HG03521 (cell line): Measurements from ENCODE around the gene SNAPIN.
A peak's percentile ranks its signal among the peaks of the same experiment; 100 is the strongest.

ENCODE experiments used
- ATAC-seq: cut with Tn5 transposase; IDR thresholded peaks from one replicate; pipeline ENCODE4 v1.9.1; 2021; ENCODE audit warnings: mild to moderate bottlenecking, moderate library complexity; ENCODE audit not compliant: unreplicated experiment

SNAPIN gene, protein sequence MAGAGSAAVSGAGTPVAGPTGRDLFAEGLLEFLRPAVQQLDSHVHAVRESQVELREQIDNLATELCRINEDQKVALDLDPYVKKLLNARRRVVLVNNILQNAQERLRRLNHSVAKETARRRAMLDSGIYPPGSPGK

DNA sequence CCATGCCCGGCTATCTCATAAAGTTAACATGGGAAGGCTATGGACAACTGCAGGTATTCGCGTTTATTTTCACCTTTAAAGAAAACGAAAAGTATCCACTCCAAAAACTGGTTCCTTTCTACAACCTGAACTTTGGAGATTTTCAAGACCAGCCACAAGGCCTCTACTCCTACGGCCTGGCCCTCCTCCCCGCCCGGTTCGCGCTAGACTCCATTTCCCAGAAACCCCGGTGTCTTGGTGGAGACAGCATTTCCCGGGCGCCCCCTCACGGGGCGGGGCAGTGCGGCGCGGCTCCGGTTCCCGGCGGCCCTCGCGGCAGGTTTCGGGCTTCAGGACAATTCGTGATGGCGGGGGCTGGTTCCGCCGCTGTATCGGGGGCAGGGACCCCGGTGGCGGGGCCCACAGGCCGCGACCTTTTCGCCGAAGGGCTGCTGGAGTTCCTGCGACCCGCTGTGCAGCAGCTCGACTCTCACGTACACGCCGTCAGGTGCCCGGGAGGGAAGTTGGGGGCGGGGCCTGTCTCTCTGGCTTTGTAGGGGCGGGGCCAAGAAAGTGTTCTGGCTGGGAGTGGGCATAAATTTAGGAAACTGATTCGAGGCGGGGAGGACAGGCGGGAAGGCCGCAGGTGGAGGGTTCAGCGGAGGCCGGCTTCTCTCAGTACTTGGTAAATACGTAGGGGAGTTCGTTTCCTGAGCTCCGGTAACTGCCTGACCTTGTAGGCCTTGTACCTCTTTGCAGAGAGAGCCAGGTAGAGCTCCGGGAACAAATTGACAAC, at the start of gene SNAPIN:
SNAPIN (plus strand) TSS at position 304 of the 775 bp plus-strand sequence; CDS start at position 345, 41 bp downstream.
- peak; percentile 92 for ATAC-seq

DNA sequence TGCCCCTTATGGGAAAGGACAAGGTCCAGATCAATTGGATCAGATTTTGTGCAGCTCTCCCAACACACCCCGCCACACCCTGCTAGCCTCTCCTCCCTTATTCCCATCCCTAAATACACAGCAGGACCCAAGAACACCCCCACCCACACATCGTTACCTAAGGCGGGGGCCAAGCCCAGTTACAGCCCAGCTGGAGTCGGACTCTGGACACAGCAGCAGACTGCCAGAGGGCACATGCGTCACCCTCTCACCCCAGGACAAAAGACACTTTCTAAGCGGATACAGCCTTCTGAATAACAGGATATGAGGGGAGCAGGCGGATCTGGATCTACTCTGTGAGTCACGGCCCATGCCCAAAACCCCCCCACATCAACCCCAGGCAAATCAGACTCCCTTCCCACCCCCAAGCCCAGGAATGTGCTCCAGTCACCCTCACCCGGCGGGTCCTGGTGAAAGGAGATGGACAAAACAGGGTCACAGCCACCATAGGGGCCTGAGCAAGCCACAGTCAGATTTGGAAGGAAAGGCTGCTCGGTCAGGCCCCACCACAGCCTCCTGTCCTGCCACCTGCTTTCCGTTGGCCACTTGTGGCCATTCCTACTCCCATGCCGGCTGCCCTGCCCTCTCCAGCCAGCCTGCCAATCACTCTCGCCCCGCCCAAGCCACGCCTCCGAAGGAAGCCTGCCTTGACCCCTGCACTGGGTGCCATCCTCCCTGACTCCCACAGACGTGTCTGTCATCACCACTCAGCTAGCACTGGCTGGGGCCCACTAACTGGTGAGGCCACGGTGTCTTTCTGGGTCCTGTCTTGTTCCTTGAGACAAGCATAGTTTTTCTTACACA, 49.5 kb upstream of the SNAPIN start:
- ATAC-seq = no peak

DNA sequence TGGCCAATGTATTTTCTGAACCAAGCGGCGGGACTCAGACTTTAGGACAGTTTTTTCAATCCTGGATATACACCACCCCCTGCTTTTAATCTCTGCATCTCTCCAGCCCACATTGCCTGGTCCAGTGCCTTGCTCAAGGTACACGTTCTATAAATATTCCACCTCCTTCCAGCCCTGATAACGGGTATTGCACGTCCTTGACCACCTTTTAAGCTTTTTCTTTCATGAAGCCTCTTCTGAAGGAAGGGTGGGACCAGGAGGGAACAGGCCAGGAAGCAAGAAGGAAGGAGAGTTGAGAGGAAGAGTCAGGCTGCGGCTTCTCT, 49.0 kb upstream of the SNAPIN start:
- ATAC-seq = no peak

DNA sequence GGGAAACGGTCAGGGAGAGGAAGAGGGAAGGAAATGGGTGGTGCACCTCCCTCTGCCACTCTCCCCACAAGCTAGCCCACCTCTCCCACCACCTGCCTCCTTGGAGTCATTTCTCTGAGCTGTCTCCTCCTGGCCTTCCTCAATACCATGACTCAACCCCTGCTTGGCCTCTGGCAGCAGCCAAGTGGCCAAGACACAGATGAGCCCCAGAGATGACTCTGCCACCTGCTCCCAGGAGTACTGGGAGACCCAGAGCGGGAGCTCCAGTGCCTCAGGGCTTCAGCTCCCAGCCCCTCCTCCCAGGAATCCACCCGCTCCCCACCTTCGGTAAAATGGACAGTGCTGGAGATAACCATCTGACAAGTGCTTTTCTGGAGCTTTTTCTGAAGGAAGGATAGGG, 48.2 kb upstream of the SNAPIN start:
- no peak for ATAC-seq

DNA sequence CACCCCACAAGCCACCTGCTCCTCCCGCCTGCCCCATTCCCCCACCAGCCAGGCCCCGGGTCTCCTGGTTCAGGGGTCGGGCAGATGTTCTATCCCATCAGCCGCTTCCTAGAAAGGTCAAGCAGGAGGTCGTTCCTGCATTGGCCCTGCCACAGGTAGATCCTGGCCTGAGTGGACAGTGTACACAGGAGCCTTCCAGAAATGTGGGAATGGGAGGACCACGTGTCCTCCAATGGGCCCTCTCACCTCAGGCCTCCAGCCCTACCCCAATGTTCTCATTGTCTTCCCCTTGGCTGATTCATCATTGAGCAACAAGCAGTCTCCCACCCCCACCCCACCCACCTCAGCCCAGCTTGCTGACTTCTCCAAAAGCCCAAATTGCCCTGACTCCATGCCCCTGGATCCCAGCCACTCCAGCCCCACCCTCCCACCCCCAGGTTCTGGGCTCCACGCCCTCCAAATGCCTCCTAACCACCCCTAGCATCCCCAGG, 47.6 kb upstream of the SNAPIN start:
- no peak for ATAC-seq

DNA sequence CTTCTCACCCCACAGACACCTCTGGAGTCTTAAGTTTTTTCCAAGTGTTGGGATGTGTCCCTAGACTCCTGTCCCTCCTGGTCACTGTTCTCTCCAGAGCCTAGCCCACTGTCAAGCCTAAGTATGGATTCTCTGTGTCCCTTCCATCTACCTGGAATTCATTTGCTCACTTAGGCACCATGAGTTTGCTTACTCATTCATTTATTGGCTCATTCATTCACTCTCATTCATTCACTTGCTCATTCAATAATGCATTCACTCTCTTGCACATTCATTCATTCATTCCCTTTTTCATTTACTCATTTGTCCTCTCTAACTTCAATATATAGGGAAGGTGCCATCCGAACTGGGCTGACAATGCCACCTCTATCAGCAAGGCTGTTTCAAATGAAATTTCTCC, 47.1 kb upstream of the SNAPIN start:
- ATAC-seq = no peak

DNA sequence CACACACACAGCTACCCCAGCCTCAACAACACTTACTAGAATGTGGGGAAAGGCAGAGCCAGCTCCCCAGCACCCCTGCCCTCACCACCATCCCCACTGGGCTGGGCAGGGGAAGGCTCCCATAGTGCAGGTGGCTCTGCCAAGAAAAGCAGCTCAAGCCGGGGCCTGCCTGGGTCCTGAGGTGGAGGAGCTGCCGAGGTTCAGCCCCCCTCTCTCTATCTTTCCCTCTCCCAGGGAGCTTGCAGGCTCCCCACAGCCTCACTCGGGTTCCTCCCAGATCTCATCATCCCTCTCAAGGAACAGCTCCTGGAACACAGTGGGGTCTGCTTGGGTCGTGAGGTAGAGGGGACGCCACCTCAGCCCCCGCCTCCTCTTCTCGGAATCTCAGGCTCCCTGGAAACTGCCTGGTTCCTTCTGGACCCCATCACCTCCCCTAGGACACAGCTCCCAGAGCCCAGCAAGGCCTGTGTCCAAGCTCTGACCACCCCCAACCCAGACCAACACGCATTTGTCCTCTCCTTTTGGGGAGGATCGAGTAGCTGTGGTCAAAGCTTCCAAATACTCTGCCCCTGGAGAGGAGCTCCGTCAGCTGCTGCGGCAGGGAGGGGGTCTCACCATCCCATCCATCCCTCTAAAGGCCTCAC, 46.3 kb upstream of the SNAPIN start:
- no peak for ATAC-seq

DNA sequence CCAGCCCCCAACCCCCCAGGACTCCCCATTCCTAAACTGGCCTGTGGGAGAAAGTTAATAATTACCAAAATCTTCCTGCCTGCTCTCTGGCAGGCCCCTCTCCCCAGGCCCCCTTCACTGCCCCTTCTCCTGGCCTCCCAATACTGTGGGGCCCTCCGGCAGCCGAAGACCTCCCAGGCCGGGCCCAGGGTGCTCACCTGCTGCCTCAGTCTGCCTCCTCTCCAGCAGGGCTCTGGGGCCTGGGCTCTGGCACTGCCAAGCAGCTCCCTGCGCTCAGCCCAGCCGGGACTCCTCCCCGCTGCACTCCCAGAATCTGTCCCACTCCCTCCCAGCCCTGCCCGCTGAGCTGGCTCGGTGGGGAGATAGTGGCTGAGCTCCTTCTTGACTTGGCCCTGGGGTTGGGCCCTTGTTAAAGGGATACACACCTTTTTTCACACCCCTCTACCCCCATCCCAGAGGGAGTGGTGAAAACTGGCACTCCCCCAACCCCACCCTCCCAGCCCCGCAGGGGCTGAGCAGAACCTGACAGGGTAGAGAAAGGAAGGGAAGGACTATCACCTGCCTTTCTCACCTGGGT, 45.7 kb upstream of the SNAPIN start, which contains the start of gene S100A16:
S100A16 (minus strand) TSS at position 383 of the 577 bp plus-strand sequence. CDS start 4,986 bp downstream, outside the sequence.
- ATAC-seq = no peak

DNA sequence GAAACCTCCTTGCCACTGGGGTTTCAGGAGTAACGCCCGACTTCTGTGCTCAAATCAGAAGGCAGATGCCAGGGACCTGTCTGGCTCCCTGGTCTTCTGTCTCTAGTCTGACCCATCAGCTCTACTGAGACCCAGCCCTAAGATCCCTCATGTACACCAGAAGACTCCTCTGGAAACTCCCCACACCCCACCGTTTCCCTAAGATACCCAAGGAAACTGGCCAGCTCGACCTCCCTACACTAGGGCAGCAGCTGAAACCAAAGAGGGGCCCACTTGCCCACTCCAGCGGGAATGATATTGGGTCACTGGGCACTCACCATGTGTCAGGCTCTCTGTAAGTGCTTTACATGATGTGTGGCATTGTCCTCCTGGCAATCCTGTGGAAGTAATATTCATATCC, 45.1 kb upstream of the SNAPIN start:
- no peak for ATAC-seq

DNA sequence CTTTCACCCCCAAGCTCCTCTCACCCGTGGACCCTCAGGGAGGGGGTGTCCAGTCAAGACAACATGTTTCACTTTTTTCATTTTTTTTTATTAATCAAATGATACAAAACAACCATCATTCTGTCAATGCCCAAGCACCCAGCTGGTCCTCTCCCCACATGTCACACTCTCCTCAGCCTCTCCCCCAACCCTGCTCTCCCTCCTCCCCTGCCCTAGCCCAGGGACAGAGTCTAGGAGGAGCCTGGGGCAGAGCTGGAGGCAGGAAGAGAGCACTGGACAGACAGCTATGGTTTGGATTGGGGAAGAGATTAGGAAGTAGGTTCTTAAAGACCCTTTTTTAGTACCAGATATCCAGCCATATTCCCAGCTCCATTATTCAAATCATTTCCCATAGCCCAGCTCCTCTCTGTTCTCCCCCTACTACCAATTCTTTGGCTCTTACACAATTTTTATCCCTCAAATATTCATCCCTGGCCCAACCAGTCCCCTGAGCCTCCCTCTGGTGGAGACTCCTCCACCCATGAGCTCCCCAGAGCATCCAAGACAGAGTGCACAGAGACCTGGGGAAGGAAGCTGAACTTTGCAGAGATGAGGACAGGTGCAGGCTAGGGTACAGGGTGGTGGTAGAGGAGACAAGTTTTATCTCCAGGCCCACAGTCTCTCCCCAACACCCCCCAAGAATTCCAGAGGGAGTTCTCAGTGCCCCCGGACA, 44.2 kb upstream of the SNAPIN start:
- no peak for ATAC-seq

DNA sequence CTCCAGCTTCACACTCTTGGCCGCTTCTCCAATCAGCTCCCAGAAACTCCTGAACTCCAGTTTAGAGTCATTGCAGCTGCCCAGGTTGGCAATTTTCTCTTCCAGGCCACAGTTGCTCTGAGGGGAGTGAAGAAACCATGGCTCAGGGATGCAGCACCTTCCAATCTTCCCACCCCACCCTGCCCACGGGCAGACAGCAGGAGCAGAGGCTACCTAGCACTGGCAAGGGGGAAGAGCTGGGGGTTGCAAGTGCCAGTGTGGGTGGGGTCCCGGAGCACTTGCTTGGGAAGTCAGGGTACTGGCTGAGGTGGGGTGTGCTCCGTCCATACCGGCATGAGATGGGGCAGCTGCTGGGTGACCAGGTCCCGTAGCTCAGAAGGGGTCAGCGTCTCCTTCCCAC, 43.6 kb upstream of the SNAPIN start:
- no peak for ATAC-seq

DNA sequence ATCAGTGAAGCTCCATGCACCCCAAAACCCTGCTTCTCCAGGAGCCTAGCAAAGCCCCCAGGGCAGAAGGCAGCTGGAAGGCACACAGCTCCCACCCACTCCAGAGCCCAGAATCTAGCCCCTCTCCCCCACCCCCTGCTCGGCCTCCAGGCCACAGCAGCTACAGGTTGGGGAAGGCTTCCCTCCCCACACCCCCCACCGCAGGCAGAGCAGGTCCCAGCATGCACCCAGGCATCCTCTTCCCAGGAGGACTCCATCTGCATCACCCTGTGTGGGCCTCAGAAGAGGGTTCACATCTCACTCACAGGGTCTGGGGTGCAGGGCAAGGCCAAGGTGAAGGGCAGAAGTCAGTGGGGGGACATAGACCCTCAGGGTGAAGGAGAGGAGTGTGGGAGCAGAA, 43.1 kb upstream of the SNAPIN start:
- no peak for ATAC-seq

DNA sequence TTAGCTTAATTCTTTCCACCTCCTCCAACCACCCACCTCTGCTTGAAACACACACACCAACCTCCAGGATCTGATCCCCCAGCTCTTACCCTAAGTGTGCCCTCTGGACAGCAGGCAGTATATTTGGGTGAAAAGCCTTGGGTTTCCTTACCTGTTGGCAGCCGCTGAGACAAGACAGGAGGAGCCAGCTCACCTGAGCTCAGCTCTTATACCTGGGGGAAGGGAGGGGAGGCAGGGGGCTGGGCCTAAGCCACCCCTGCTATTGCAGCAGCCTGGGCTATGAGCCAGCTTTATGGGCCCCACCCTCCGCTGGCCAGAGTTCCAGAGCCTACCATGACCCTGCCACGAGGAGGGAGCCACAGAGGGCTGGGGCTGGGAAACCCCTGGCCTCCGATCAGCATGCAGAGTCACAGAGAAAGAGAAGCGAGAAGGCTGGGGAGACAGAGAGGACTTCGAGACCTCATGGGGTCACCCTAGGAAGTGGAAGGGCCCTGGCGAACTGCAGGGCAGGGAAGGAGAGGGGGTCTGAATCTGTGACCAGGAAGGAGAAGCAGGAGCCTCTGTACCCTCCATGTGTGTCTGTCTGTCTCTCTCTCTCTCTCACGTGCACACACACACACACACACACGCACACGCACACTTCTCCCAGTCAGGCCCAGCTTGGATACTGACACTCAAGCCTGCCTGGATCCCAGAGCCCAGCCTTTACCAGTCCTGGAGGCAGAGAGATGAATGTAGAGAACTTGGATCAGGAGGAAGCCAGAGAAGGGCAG, 42.2 kb upstream of the SNAPIN start, which contains the start of gene S100A14:
S100A14 (minus strand) TSS at position 182 of the 773 bp plus-strand sequence. CDS start 467 bp downstream, outside the sequence.
- no peak for ATAC-seq

DNA sequence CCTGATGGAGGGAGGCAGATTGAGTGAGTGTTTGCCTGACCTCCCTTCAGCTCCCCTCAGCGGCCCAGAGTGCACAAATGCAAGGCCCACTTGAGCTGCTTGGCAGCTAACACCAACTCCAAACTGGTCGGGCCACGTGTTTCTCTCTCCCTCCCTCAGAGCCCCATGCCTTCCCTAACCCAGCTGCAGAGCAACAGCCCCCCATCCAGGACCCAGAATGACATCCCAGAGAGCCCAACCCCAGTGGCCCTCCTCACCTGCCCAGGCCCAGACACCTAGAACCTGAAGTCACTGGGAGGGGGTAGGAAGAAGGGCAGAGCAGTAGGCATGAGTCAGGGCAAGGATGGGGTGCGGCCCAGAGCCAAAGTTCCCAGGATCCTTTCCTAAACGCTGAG, 41.6 kb upstream of the SNAPIN start:
- no peak for ATAC-seq

DNA sequence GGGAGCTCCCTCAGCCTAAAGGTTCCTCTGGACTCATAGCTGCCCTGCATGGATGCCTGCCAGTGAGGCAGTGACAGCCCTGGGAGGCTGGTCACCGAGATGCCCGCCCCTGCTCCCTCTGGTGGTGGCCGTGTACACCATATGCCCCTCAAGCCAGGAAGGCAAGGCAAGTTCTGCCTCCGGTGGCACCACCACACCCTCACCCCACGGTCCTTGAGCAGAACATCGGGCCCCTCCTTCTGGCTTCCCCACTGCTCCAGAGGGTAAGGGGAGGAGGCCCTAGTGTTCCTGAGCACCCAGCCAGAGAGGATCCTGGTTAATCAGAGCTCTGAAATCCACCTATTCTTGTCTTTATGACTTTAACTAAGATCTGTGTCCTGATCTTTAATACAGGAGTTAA, 40.8 kb upstream of the SNAPIN start:
- ATAC-seq = peak; percentile 53

DNA sequence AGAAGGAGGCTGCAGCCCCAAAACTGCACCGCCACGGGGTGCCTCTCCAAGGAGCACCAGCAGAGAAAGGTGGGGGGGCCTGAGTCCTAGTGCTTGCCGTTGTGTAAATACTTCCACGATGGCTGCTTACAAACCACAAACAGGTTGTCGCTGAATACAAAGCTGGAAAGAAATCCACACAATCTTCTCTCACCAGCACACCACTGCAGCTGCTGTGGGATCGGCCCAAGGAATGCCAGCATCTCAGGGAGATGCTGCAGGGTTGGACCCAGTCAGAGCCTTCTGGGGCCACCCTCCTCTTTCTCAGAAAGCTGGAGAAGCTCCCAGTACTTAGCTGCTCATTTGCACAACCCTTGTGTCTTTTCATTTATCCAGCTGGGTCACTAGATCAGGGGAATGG, 39.3 kb upstream of the SNAPIN start:
- no peak for ATAC-seq

DNA sequence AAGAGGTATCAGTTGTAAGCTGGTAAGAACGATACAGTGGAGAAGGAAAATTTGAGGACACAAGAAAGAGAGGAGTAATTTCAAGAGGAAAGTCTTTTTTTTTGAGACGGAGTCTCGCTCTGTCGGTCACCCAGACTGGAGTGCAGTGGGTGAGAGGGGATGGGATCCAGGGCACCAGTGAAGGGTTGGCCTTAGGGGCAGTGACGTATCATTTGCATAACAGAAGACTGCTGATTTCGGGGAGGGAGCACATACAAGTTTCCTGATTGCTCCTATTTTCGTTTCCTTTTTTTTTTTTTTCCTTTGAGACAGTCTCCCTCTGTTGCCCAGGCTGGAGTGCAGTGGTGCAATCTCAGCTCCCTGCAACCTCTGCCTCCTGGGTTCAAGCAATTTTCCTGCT, 35.4 kb upstream of the SNAPIN start:
- ATAC-seq = no peak

DNA sequence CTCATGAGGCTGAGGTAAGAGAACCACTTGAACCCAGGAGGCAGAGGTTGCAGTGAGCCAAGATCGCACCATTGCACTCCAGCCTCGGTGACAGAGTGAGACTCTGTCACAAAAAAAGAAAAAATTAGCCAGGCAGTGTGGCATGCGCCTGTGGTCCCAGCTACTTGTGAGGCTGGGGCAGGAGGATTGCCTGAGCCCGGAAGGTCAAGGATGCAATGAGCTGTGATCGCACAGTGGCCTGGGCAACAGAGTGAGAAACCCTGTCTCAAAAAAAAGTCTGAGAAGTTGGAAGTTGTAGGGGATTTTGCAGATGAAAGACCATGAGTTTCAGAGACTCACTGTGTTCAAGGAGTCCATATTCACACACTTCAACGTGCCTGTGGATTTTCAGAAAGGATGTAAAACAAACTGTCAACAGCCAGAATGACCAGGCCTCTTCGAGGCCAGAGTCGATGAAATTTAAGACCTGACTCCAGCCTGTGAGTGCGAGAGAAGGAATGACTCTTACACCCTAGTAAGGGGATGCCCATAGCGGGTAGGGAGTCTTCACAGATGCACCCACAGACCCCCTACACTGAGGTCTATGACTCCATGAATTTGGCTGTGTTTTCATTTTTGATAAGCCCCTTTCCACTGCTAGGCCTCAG, 33.4 kb upstream of the SNAPIN start:
- no peak for ATAC-seq

DNA sequence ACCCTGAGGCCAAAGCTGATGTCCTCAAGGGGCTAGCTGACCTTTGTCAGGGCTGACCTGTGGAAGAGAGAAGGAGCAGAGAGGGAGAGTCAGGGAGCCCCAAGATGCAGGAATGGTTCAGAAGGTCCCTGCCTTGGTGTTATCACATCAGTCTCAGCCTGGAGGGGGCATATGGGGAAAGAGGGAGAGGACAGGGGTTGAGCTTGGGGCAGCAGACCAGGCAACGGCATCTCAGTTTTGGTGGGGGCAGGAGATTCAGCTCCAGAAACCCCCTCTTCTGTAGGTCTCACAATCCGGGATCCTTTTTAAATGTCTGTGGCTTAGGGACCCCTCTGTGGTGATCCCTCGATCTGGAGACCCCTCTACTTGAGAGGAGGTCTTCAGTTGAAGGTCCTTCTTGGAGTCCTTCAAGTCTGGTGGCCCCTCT, 32.0 kb upstream of the SNAPIN start:
- ATAC-seq = no peak
